GM19351 (cell line): Measurements from ENCODE around the gene PAPPA2.

Experiments used
- ATAC-seq: cut with Tn5 transposase; IDR thresholded peaks from one replicate; pipeline ENCODE4 v1.9.1; 2021; ENCODE audit warnings: mild to moderate bottlenecking, moderate library complexity; ENCODE audit not compliant: unreplicated experiment

PAPPA2 gene

GRCh38 chr1:176885341-176885740 is 422.4 kb downstream of the PAPPA2 start:
- ATAC-seq = no peak

- ATAC-seq = no peak
Observed at GRCh38 chr1:176885751-176886150, 422.8 kb downstream of the PAPPA2 start.

- ATAC-seq = no peak
Observed at GRCh38 chr1:176888471-176889032, 425.6 kb downstream of the PAPPA2 start.

GRCh38 chr1:176893625-176894352 is 430.8 kb downstream of the PAPPA2 start:
- no peak for ATAC-seq

- ATAC-seq = no peak
Observed at GRCh38 chr1:176894450-176894849, 431.5 kb downstream of the PAPPA2 start.
